Mucosa of descending colon (tissue), 3 donors: ENCODE data around the gene DLG1. TPM values are rescaled to one million over a fixed set of nuclear protein-coding genes. Genes with fewer than 3 reads are reported as not detected.
"Not testable (repeated sequence)": the region's sequence is repeated elsewhere in the genome, so short reads cannot be mapped to it uniquely, and the experiment has no call there.

Experiments used
- ATAC-seq: fragments of 200-7000 bp; cut with Tn5 transposase; one replicate; pipeline ENCODE4 v1.9.1; 2020; ENCODE audit warnings: mild to moderate bottlenecking, moderate library complexity
- DNase-seq, 3 donors: peaks; one replicate each; pipeline ENCODE4 v3.0.0-alpha.2; 2020
- H3K36me3 ChIP-seq: fragments of 200-600 bp; one replicate; pipeline ENCODE4 v1.8.0; 2021; ENCODE audit warnings: low read depth, mild to moderate bottlenecking
- H3K4me1 ChIP-seq: fragments of 200-600 bp; one replicate; pipeline ENCODE4 v1.8.0; 2021; ENCODE audit warnings: low read depth, mild to moderate bottlenecking
- H3K4me3 ChIP-seq: fragments of 200-600 bp; one replicate; pipeline ENCODE4 v1.8.0; 2021; ENCODE audit warnings: mild to moderate bottlenecking
- H3K9me3 ChIP-seq: fragments of 200-600 bp; one replicate; pipeline ENCODE4 v1.8.0; 2021; ENCODE audit warnings: mild to moderate bottlenecking
- intact Hi-C, 2 donors: fragments of 100-400 bp; cut with DNase I in 1 of 2; cut with micrococcal nuclease in 1 of 2; formaldehyde crosslinking; loops; one replicate each; pipeline versions ENCODE4 v1.11.0 to v1.11.1; 2022; cut with DNase I, micrococcal nuclease
- total RNA-seq, 3 donors: library from RNA; stranded (reverse); fragmentation: NEBNext Ultra II Directional in 2 of 3; extraction: Animal tissue kit (Norgen Biotek cat#: 25700) in 2 of 3; gene quantifications; one replicate each; pipeline versions ENCODE4 v1.2.1 to v1.2.4, GENCODE V29; 2021 to 2023
- TF ChIP-seq, protein P1 (sequence below): fragments of 200-600 bp; IDR thresholded peaks from one replicate; pipeline ENCODE4 v1.8.0; 2022; ENCODE audit warnings: antibody characterized with exemption, mild to moderate bottlenecking
- donor health status: DM: no; HTN: no; CAD: no; lungs with moderate emphysema.
- donor health status: DM: no; HTN: no; CAD: no.
- donor health status: DM: no; HTN: yes; CAD: no.

The DLG1 gene
- total RNA-seq, 3 donors from 2014 or later, result 107 to 163 (median 134) TPM

DNA sequence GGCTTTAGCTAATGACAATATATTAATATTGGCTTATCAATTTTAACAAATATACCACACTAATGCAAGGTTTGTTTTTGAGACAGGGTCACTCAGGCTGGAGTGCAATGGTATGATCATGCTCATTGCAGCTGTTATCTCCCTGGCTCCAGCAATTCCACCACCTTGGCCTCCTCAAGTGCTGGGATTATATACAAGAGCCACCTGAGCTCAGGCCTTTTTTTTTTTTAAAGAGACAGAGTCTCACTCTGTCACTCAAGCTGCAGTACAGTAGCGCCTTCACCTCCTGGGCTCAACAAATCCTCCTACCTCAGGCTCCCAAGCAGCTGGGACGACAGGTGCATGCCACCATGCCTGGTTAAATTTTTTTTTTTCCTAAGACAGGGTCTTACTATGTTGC, 11.7 kb downstream of the DLG1 start:
- ATAC-seq, result no peak

DNA sequence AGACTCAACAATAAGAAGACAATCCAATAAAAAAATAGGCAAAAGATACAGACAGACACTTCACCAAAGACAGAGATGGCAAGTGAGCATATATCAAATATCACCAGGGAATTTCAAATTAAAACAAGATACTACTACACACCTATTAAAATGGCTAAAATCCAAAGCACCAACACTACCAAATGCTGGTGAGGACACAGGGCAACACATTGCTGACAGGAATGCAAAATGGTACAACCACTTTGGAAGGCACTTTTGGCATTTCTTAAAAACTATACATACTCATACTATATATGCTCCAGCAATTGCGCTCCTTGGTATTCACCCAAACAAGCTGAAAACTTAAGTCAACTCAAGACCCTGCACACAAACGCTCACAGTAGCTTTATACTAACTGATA, 12.9 kb downstream of the DLG1 start:
- Histone ChIP-seq H3K9me3 (no peaks in the 10 kb centered on the region), H3K4me1 (no peaks in the 10 kb centered on the region), H3K4me3 (no peak overlapping the region), H3K36me3 (peaks cover 5% of the 10 kb centered on the region)
- DNase-seq, result no peak
- intact Hi-C loops, result no loop called here
- TF ChIP-seq, protein P1, sequence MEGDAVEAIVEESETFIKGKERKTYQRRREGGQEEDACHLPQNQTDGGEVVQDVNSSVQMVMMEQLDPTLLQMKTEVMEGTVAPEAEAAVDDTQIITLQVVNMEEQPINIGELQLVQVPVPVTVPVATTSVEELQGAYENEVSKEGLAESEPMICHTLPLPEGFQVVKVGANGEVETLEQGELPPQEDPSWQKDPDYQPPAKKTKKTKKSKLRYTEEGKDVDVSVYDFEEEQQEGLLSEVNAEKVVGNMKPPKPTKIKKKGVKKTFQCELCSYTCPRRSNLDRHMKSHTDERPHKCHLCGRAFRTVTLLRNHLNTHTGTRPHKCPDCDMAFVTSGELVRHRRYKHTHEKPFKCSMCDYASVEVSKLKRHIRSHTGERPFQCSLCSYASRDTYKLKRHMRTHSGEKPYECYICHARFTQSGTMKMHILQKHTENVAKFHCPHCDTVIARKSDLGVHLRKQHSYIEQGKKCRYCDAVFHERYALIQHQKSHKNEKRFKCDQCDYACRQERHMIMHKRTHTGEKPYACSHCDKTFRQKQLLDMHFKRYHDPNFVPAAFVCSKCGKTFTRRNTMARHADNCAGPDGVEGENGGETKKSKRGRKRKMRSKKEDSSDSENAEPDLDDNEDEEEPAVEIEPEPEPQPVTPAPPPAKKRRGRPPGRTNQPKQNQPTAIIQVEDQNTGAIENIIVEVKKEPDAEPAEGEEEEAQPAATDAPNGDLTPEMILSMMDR, result no peak
- ATAC-seq, result no peak

More for the DNA sequence above, 11.7 kb downstream of the DLG1 start:
- Histone ChIP-seq H3K4me1 (no peaks in the 10 kb centered on the region), H3K36me3 (peaks cover 5% of the 10 kb centered on the region), H3K9me3 (no peaks in the 10 kb centered on the region), H3K4me3 (no peak overlapping the region)
- TF ChIP-seq, protein P1, result no peak
- intact Hi-C loops, result no loop called here
- DNase-seq, result no peak

DNA sequence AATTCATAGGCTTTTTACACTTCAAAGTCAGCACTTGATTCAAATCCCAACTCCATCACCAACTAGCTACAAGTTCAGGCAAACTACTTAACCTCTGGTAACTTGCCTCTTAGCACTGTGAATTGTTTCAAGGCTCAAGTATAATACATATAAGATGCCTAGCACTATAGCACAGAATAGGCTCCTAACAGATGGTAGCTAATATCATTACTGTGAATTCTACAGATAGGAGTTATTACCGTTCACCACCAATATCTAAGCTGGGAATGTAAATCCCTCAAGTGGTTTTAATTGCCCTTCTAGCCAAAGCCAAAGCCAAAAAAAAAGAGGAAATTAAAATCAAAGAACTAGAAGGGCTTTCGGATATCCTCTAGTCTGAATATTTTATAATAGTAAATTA, 15.4 kb downstream of the DLG1 start:
- Histone ChIP-seq H3K36me3 (peaks cover 5% of the 10 kb centered on the region), H3K4me3 (no peak overlapping the region), H3K9me3 (no peaks in the 10 kb centered on the region), H3K4me1 (no peaks in the 10 kb centered on the region)
- ATAC-seq, result no peak
- intact Hi-C loops, result no loop called here
- DNase-seq, result no peak
- TF ChIP-seq, protein P1, result no peak

DNA sequence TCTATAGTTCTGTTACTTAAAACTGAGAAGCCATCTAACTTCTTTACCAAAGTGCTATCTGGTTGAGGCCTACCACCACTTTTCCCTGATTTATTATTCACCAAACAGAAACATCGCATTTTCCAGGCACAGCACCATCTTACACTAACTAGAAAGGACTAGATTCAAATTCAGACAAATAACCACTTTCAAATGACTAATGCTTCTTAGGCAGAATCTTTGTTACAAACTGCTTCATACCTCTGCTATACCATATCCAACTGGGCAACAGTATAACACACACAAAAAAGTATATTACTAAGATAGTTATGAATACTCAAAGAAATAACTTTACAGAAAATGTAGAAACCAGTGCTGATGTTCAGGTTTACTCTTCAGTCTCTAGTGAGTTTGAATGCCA, 16.6 kb downstream of the DLG1 start:
- Histone ChIP-seq H3K9me3 (no peaks in the 10 kb centered on the region), H3K4me1 (no peaks in the 10 kb centered on the region), H3K4me3 (no peak overlapping the region), H3K36me3 (peaks cover 5% of the 10 kb centered on the region)
- ATAC-seq (no peak), DNase-seq (no peak)
- intact Hi-C loops, result no loop called here
- TF ChIP-seq, protein P1, result no peak

DNA sequence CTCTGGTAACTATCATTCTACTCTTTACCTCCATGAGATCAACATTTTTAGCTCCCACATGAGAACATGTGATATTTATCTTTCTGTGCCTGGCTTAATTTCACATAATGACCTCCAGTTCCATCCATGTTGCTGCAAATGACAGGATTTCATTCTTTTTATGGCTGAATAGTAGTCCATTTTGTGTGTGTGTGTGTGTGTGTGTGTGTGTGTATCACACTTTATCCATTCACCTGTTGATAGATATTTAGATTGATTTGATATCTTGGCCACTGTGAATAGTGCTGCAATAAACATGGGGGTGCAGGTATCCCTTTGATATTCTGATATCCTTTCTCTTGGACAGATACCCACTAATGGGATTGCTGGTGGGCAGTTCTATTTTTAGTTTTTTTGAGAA, 18.3 kb downstream of the DLG1 start:
- TF ChIP-seq, protein P1, result no peak
- no peak for DNase-seq
- intact Hi-C loops, result no loop called here
- ATAC-seq, result no peak
- Histone ChIP-seq H3K4me1 (no peaks in the 10 kb centered on the region), H3K36me3 (peaks cover 5% of the 10 kb centered on the region), H3K4me3 (no peak overlapping the region), H3K9me3 (no peaks in the 10 kb centered on the region)

DNA sequence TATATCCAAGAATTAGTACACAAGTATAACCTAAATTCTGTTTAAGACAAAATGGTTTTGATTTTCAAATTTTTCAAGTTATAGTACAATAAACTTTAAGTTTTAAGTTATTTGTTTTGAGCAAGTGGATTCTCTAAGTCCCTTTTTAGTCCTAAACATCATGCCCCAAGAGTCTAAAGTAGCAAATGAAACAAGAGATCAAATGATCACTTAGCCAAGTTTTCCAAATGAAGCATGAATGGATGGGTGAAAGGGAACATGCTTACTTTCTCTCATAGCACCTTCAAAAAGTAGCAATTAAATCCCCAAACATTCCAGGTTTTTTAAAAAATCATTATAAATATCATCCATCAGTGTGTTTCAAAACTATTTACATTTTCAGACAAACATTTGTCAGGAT, 19.5 kb downstream of the DLG1 start:
- no peak overlapping the region for H3K4me3 ChIP-seq
- H3K36me3 ChIP-seq, result peaks cover 5% of the 10 kb centered on the region
- intact Hi-C loops, result no loop called here
- no peaks in the 10 kb centered on the region for H3K9me3 ChIP-seq
- TF ChIP-seq, protein P1, result no peak
- ATAC-seq (no peak), DNase-seq (no peak)
- no peaks in the 10 kb centered on the region for H3K4me1 ChIP-seq

DNA sequence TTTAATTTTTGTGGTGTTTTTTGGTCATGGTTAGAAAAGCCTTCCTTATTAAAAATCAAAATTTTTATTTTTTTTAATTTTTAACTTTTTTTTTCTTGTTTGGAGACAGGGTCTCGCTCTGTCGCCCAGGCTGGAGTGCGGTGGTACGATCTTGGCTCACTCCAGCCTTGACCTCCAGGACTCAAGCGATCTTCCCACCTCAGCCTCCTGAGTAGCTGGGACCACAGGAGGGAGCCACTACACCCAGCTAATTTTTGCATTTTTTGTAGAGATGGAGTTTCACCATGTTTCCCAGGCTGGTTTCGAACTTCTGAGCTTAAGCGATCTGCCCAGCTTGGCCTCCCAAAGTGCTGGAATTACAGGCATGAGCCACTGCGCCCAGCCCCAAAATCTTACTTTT, 21.6 kb downstream of the DLG1 start:
- DNase-seq, H3K4me1 ChIP-seq, ATAC-seq, H3K9me3 ChIP-seq, H3K4me3 ChIP-seq, intact Hi-C loops, H3K36me3 ChIP-seq: not testable (repeated sequence)
